Ovary (tissue), 3 donors: ENCODE data around the gene LVRN.

ENCODE experiments used
- CTCF ChIP-seq, 3 donors: fragments of 450-650 bp in 2 of 3; fragments of 200-600 bp in 1 of 3; IDR thresholded peaks; one replicate each; pipeline versions ENCODE4 v1.5.1 to v1.8.0; 2016 to 2022; ENCODE audit warnings: antibody characterized with exemption in 3 of 3, mild to moderate bottlenecking in 1 of 3
- EP300 ChIP-seq: sonication (generic); formaldehyde crosslinking; IDR thresholded peaks from one replicate; pipeline ENCODE4 v1.6.1; 2017; ENCODE audit warnings: antibody characterized with exemption
- POLR2A ChIP-seq: fragments of 450-650 bp; IDR thresholded peaks from one replicate; pipeline ENCODE4 v1.6.1; 2017; ENCODE audit warnings: antibody characterized with exemption, mild to moderate bottlenecking, moderate library complexity
- donor health status: DM: no; HTN: no; CAD: no.

- TF ChIP-seq CTCF (IDR thresholded peaks at IDR 0.05) = no peak
- no peak for TF ChIP-seq POLR2A
- TF ChIP-seq EP300 = no peak
These were observed 42.0 kb downstream of the LVRN start for GRCh38 chr5:116004248-116004647.
